ENCODE measurements around the gene NPLOC4.
"Not testable (repeated sequence)": the region's sequence is repeated elsewhere in the genome, so short reads cannot be mapped to it uniquely, and the experiment has no call there.

Gene NPLOC4

DNA sequence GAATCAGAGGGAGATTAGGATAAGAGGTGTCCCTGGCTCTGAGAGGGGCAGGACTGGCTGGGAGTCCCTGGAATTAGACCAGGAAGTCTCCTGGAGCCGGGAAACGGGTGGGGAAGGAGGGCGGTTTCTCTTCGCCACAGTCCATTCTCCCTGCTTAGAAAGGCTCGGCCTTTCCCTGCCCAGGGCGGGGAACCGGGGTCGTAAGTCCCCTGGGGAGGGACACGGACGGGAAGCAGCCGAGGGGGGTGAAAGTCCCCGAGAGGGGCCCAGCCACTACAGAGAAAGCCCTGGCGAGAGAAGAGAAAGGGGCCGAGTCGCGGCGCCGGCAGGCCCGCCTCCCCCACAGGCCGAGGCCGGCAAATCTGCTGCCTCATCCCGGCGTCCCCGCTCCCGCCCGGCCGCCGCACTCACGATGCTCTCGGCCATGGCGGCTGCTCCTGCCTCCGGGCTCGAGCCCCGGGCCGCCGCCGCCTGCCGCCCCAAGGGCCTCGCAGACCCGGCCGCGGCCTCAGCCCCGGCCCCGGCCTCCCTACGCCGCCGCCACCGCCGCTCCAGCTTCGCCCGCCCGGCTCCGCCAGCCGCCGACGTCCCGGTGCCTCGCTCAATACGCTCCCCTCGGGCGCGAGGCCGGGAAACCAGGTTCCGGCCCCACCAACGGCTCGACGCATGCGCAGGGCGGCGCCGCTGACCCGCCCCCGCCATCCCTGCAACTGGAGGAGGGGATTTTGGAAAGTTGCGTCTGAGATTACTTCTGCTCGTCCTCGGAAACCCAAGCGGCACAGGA lies at the start of gene NPLOC4, which contains the start of gene TSPAN10:
NPLOC4 (minus strand) TSS at position 608 of the 784 bp plus-strand sequence; CDS start at position 426, 182 bp downstream.
TSPAN10 (plus strand) TSS at position 692 of the 784 bp plus-strand sequence. CDS start 5,217 bp downstream, outside the sequence.
- peak; percentile 74 to 81 (median 78) for DNase-seq (ENCODE audit: low read depth in 3 of 3)

- no peak for DNase-seq (ENCODE audit: low read depth in 3 of 3)
These were observed 49.7 kb upstream of the NPLOC4 start for GRCh38 chr17:81686614-81687013.

GRCh38 chr17:81685108-81685507 lies 48.2 kb upstream of the NPLOC4 start:
- DNase-seq (ENCODE audit: low read depth in 3 of 3), result peak in 2 of 3 donors; percentile 49 to 52

- no peak for DNase-seq (ENCODE audit: low read depth in 3 of 3)
These were observed 47.6 kb upstream of the NPLOC4 start for GRCh38 chr17:81684442-81684911.

DNA sequence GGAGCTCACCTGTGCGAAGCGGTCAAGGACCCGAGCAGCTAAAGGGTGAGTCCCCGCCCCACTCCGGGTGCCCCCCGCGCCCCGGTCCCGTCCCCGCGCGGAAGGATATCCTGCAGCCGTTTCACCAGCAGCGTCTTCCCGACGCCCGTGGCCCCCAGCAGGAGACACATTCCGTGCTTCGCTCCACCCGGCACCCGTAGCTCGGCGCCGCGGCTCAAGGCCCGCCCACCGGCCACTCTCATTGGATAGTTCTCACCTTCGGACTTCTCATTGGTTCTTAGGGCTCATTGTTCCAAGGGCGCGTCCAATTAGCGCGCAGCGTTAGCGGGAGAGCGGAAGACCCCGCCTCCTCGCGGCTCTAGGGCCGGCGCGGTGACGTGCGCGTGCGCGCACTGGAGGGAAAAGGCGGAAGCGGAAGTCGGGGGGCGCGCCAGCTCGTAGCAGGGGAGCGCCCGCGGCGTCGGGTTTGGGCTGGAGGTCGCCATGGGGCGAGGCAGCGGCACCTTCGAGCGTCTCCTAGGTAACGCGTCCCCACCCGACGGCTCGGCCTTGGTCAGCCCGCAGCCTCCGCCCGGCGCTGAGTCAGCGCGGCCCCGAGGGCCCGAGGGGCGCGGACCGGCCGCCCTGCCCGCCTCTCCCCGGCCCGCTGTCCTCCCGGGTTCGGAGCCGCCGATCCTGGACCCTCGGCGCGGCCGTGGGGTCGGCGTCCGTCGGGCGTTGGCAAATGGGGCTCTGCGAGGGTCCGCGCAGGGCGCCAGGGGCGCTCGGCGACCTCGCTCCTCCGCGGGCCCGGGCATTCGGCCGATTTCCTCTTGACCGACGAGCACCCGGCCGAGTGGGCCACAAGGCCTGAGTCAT lies 46.9 kb upstream of the NPLOC4 start, which contains the start of the genes ARL16 and HGS:
ARL16 (minus strand) TSS at position 214 of the 858 bp plus-strand sequence; CDS start at position 170, 44 bp downstream.
HGS (plus strand) TSS at position 428 of the 858 bp plus-strand sequence; CDS start at position 484, 56 bp downstream.
- peak; percentile 93 to 97 (median 94) for DNase-seq (ENCODE audit: low read depth in 3 of 3)

- DNase-seq (ENCODE audit: low read depth in 3 of 3), result no peak
These were observed 46.3 kb upstream of the NPLOC4 start for GRCh38 chr17:81683208-81683583.

- DNase-seq (ENCODE audit: low read depth in 3 of 3), result no peak
These were observed 45.8 kb upstream of the NPLOC4 start for GRCh38 chr17:81682565-81683207.

DNA sequence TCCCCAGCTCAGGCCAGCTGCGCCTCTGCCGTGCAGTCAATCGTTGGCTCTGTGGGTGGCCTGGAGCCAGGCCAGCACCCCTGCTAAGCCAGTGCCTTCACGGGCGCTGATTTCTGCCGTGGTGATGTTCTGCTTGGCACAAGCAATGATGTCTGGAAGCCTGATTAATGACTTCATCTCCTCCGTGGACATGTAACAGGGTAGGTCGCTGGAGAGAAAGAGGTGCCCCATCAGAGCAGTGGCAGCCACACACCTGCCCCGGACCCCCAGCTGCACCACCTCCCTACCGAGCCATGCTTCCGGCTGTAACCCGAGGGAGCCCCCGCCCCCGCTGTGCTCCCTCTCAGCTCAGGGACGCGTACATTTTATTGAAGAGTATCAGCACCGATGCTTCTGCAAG lies 44.8 kb upstream of the NPLOC4 start:
- DNase-seq (ENCODE audit: low read depth in 3 of 3), result no peak

- no peak for DNase-seq (ENCODE audit: low read depth in 3 of 3)
These were observed 43.2 kb upstream of the NPLOC4 start for GRCh38 chr17:81680150-81680549.

DNA sequence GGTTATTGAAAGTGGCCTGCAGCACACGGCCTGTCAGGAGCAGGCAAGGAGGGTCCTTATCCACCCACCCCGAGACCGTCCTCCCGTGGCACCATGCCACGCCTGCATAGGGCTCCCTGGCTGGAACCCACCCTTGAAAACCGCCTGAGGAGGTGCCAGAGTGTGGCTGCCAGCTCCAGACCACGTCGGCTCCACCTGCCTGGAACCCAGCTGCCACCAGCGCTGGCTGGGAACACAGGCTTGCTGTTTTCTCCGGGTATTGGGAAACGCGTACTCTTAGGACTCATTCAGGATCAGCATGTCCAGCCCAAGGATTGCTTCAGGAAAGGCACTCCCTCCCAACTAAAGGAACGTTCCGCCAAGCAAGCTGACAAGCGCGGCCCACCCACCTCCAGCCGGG lies 40.0 kb upstream of the NPLOC4 start:
- no peak for DNase-seq (ENCODE audit: low read depth in 3 of 3)

DNA sequence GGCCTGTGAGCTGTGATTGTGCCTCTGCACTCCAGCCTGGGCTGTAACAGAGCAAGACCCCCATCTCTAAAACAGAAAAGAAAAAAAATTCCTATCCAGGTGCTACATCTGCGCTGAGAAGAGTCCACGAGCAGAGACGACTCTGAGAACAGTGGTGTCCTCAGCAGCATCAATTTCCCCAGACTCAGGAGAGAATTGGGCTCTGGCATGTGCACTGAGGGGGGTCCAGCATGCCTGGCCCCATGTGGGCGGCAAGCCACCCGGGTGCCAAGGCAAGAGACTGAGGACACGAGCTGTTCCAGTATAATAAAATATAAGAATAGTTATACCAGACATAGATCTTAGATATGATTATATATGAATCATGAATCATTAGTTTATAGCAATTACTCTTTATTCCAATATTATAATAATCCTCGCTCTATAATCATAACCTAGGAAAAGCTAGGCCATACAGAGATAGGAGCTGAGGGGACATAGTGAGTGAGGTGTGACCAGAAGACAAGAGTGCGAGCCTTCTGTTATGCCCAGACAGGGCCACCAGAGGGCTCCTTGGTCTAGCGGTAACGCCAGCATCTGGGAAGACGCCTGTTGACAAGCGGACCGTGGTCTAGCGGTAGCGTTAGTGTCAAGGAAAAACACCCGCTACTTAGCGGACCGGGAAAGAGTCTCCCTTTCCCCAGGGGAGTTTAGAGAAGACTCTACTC lies 38.8 kb upstream of the NPLOC4 start:
- DNase-seq (ENCODE audit: low read depth in 3 of 3), result not testable (repeated sequence)

DNA sequence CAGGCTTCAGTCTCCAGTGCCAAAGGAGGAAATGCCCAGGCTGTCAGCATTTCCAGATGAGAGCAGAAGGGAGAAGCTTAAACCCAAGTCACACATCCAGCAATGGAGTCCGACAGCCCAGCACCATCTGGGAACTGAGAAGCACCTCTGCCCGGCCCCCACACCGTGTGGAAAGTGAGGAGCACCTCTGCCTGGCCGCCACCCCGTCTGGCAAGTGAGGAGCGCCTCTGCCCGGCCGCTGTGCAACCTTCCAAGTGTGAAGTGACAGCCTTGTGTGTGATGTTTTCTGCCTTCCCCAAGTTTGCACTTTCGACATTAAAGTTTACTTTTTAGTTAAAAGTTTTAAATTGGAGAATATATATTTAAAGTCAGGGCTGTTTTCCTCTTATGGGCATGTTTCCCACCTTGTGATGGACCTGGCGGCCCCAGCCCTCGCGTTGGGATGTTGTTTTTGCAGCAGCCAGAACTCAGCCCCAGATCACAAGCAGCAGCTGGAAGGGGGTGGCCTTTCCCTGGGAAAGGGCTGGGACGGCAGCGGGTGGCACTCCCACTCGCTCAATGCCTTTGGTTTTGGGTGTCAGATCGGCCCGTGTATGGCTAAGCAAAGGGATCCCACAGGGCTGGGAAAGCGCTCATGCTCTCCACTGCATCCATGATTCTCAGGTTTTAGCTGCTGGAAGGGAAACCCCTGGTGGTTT lies 36.8 kb upstream of the NPLOC4 start:
- DNase-seq (ENCODE audit: low read depth in 3 of 3), result no peak

DNA sequence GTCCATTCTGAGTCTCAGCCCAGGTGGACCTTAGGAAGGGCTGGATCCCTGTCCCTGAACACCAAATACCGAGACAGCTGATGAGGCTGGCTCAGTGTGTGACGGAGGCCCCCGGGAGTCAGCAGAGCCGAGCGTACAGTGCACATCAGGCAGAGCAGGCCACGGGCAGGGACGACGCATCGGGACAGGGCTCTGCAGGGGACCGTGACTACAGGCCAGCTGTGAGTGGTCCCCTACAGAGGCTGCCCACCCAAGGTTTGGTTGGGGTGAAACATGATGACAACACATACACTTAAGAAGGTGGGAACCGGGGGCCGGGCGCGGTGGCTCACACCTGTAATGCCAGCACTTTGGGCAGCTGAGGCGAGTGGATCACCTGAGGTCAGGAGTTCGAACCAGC lies 36.0 kb upstream of the NPLOC4 start:
- no peak for DNase-seq (ENCODE audit: low read depth in 3 of 3)

- DNase-seq (ENCODE audit: low read depth in 3 of 3), result no peak
These were observed 35.6 kb upstream of the NPLOC4 start for GRCh38 chr17:81672504-81672903.

GRCh38 chr17:81667754-81668153 lies 30.8 kb upstream of the NPLOC4 start:
- no peak for DNase-seq (ENCODE audit: low read depth in 3 of 3)

DNA sequence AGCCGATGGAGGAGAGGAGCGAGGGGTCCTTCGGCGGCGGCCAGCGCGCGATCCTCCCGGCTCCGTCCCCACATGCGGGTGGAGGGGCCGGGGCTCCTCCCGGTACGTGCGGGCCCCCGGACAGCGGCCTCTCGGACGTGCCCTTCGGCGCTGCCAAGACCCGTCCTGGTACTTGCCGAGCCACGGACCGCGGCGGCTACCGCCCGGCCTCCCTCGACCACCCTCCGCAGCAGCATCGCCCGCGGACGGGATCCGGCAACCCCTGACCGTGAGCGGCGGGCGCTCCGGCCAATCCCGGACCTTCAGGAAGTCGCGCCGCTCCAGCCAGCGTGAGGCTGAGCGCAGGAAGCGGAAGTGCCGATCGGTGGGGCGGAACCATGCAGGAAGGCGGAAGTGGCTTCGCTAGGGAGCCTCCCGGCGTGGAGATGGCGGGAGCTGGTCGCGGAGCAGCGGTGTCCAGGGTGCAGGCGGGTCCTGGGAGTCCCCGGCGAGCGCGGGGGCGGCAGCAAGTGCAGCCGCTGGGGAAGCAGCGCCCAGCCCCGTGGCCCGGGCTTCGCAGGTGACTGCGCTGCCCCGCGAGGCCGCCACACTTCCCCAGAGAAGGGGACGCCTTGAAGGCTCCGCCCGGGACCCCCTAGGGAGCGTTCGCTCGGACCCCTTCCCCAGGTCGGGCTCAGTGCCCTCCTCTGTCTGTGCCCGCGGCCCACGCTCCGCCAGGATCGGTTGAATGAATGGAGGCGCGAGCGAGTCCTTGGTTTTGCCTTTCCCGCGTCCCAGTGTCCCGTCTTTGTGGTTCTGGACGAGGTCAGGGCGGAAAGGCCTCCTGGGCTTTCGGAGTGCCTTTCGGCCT lies 29.7 kb upstream of the NPLOC4 start, which contains the start of the genes CCDC137 and OXLD1:
CCDC137 (plus strand) TSS at position 396 of the 850 bp plus-strand sequence; CDS start at position 426, 30 bp downstream.
OXLD1 (minus strand) TSS at position 264 of the 850 bp plus-strand sequence; CDS start at position 236, 28 bp downstream.
- DNase-seq (ENCODE audit: low read depth in 3 of 3), result peak; percentile 91

GRCh38 chr17:81666092-81666341 lies 29.1 kb upstream of the NPLOC4 start:
- no peak for DNase-seq (ENCODE audit: low read depth in 3 of 3)

- peak in 2 of 3 donors; percentile 52 to 70 for DNase-seq (ENCODE audit: low read depth in 3 of 3)
These were observed 28.5 kb upstream of the NPLOC4 start for GRCh38 chr17:81665205-81666091.
